NCI-H1048 (cell line): Measurements from ENCODE around the gene TMEM235.

ENCODE experiments used
- DNase-seq: peaks from one replicate; lab custom pipeline; 2025; lab: John Stamatoyannopoulos, UW

The TMEM235 gene

GRCh38 chr17:78255029-78255656 lies 23.7 kb downstream of the TMEM235 start:
- no peak for DNase-seq

GRCh38 chr17:78255953-78256706 lies 24.7 kb downstream of the TMEM235 start:
- no peak for DNase-seq

- no peak for DNase-seq
These were observed 25.5 kb downstream of the TMEM235 start for GRCh38 chr17:78256707-78257591.

- DNase-seq: no peak
These were observed 26.4 kb downstream of the TMEM235 start for GRCh38 chr17:78257810-78258322.

GRCh38 chr17:78258323-78259191 lies 27.1 kb downstream of the TMEM235 start:
- DNase-seq: no peak

- DNase-seq: no peak
These were observed 27.7 kb downstream of the TMEM235 start for GRCh38 chr17:78259192-78259554.

GRCh38 chr17:78263063-78263735 lies 31.8 kb downstream of the TMEM235 start:
- no peak for DNase-seq

- DNase-seq: no peak
These were observed 32.4 kb downstream of the TMEM235 start for GRCh38 chr17:78263736-78264340.

- DNase-seq: no peak
These were observed 33.2 kb downstream of the TMEM235 start for GRCh38 chr17:78264590-78264989.

GRCh38 chr17:78265121-78265520 lies 33.7 kb downstream of the TMEM235 start:
- no peak for DNase-seq

GRCh38 chr17:78266231-78266631 lies 34.8 kb downstream of the TMEM235 start:
- no peak for DNase-seq

- DNase-seq: no peak
These were observed 35.3 kb downstream of the TMEM235 start for GRCh38 chr17:78266771-78267170.

GRCh38 chr17:78267253-78268073 lies 36.0 kb downstream of the TMEM235 start:
- no peak for DNase-seq

- no peak for DNase-seq
These were observed 36.9 kb downstream of the TMEM235 start for GRCh38 chr17:78268191-78268874.

- DNase-seq: no peak
These were observed 37.8 kb downstream of the TMEM235 start for GRCh38 chr17:78268951-78269905.

- DNase-seq: no peak
These were observed 38.5 kb downstream of the TMEM235 start for GRCh38 chr17:78269955-78270381.

- DNase-seq: no peak
These were observed 40.2 kb downstream of the TMEM235 start for GRCh38 chr17:78271419-78272170.
